HepG2 (cell line): ENCODE data around the gene NFS1. TPM values are rescaled to one million over a fixed set of nuclear protein-coding genes. Genes with fewer than 3 reads are reported as not detected.

Experiments
- ARID2 ChIP-seq: sonication (generic); formaldehyde crosslinking; IDR thresholded peaks from 2 replicates; pipeline ENCODE4 v1.8.1; 2022; ENCODE audit warnings: mild to moderate bottlenecking, missing genetic modification reagents, borderline replicate concordance
- ATF1 ChIP-seq: IDR thresholded peaks from 2 replicates; pipeline ENCODE4 v1.6.1; 2016; ENCODE audit warnings: mild to moderate bottlenecking, control low read depth
- GMEB2 ChIP-seq: IDR thresholded peaks from 2 replicates; pipeline ENCODE4 v1.6.1; 2016; ENCODE audit warnings: missing biosample characterization, missing genetic modification reagents, low read depth
- HNRNPLL ChIP-seq: fragments of 200-400 bp; formaldehyde crosslinking; IDR thresholded peaks from 2 replicates; pipeline ENCODE4 v1.6.1; 2017; ENCODE audit warnings: mild to moderate bottlenecking, low read depth, low read length; ENCODE audit not compliant: poor library complexity, severe bottlenecking
- HNRNPUL1 ChIP-seq: fragments of 200-400 bp; formaldehyde crosslinking; IDR thresholded peaks from 2 replicates; pipeline ENCODE4 v1.6.1; 2017; ENCODE audit warnings: low read depth, mild to moderate bottlenecking, low read length, moderate library complexity
- KMT2B ChIP-seq: IDR thresholded peaks from 2 replicates; pipeline ENCODE4 v1.6.1; 2016; ENCODE audit warnings: missing genetic modification reagents, missing compliant biosample characterization
- PHF21A ChIP-seq: sonication (generic); formaldehyde crosslinking; IDR thresholded peaks from 2 replicates; pipeline ENCODE4 v1.5.0; 2020; ENCODE audit warnings: mild to moderate bottlenecking, missing genetic modification reagents
- RFXANK ChIP-seq: IDR thresholded peaks from 2 replicates; pipeline ENCODE4 v1.6.1; 2016
- SMAD1 ChIP-seq: sonication (generic); formaldehyde crosslinking; IDR thresholded peaks from 2 replicates; pipeline ENCODE4 v1.4.0; 2020; ENCODE audit warnings: missing genetic modification reagents, low read depth, mild to moderate bottlenecking, borderline replicate concordance
- SOX5 ChIP-seq: IDR thresholded peaks from 2 replicates; pipeline ENCODE4 v1.6.1; 2016; ENCODE audit warnings: borderline replicate concordance
- STAG1 ChIP-seq: sonication (generic); formaldehyde crosslinking; IDR thresholded peaks from 2 replicates; pipeline ENCODE4 v1.4.0; 2020; ENCODE audit warnings: missing genetic modification reagents
- TOE1 ChIP-seq: sonication (generic); formaldehyde crosslinking; IDR thresholded peaks from 2 replicates; pipeline ENCODE4 v1.4.0; 2020; ENCODE audit warnings: mild to moderate bottlenecking, missing genetic modification reagents
- ZNF3 ChIP-seq: IDR thresholded peaks from 2 replicates; pipeline ENCODE4 v1.7.0; 2017; ENCODE audit warnings: inconsistent platforms
- ZNF501 ChIP-seq: sonication (generic); formaldehyde crosslinking; IDR thresholded peaks from 2 replicates; pipeline ENCODE4 v1.5.1; 2020; ENCODE audit warnings: mild to moderate bottlenecking, moderate library complexity, missing genetic modification reagents
- polyA plus RNA-seq, 8 experiments: library from polyadenylated mRNA; depleted of rRNA in 3 of 8; stranded (reverse) in 7 of 8; unstranded in 1 of 8; fragments of >200 nt; fragmentation: Illumina TruSeq in 4 of 8; extraction: Trizol in 4 of 8; gene quantifications; 2 replicates each; pipeline versions ENCODE4 v1.2.1 to v1.2.3, GENCODE V29; 2011 to 2016; ENCODE audit warnings: low read depth in 4 of 8, missing spikeins in 1 of 8, mixed read lengths in 1 of 8; ENCODE audit not compliant: insufficient read depth in 1 of 8
- total RNA-seq, 5 experiments: library from RNA; depleted of rRNA; stranded (reverse); fragments of >200 nt; fragmentation: Illumina TruSeq; extraction: Trizol; gene quantifications; 2 replicates each; pipeline ENCODE4 v1.2.3, GENCODE V29; 2016; ENCODE audit warnings: low read depth in 1 of 5
- TF ChIP-seq, protein P1 (sequence below): IDR thresholded peaks from 2 replicates; pipeline ENCODE4 v1.6.1; 2012; ENCODE audit warnings: low read length, improper control_type of control experiment
- TF ChIP-seq, protein P2 (sequence below): sonication (generic); formaldehyde crosslinking; IDR thresholded peaks from 2 replicates; pipeline ENCODE4 v1.8.0; 2022; ENCODE audit warnings: missing genetic modification reagents, mild to moderate bottlenecking, moderate library complexity, borderline replicate concordance
- TF ChIP-seq, protein P3 (sequence below), 2 experiments: sonication (generic) in 1 of 2; formaldehyde crosslinking in 1 of 2; IDR thresholded peaks; 2 replicates each; pipeline versions ENCODE4 v1.4.0 to v1.6.1; 2018 to 2020; ENCODE audit warnings: missing genetic modification reagents in 2 of 2, borderline replicate concordance in 1 of 2, low read depth in 1 of 2, mild to moderate bottlenecking in 1 of 2, missing biosample characterization in 1 of 2

The NFS1 gene
- total and polyA plus RNA-seq, 2 of the 13 experiments (the other 11 are each of a cell fraction or from before 2014, with no cell fraction given): 65.9 to 88.1 TPM

GRCh38 chr20:35702051-35702823, 3.1 kb upstream of the NFS1 start (continued):
- TF ChIP-seq, protein P1, sequence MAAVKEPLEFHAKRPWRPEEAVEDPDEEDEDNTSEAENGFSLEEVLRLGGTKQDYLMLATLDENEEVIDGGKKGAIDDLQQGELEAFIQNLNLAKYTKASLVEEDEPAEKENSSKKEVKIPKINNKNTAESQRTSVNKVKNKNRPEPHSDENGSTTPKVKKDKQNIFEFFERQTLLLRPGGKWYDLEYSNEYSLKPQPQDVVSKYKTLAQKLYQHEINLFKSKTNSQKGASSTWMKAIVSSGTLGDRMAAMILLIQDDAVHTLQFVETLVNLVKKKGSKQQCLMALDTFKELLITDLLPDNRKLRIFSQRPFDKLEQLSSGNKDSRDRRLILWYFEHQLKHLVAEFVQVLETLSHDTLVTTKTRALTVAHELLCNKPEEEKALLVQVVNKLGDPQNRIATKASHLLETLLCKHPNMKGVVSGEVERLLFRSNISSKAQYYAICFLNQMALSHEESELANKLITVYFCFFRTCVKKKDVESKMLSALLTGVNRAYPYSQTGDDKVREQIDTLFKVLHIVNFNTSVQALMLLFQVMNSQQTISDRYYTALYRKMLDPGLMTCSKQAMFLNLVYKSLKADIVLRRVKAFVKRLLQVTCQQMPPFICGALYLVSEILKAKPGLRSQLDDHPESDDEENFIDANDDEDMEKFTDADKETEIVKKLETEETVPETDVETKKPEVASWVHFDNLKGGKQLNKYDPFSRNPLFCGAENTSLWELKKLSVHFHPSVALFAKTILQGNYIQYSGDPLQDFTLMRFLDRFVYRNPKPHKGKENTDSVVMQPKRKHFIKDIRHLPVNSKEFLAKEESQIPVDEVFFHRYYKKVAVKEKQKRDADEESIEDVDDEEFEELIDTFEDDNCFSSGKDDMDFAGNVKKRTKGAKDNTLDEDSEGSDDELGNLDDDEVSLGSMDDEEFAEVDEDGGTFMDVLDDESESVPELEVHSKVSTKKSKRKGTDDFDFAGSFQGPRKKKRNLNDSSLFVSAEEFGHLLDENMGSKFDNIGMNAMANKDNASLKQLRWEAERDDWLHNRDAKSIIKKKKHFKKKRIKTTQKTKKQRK: no peak
- TF ChIP-seq TOE1 (CRISPR knock-in tag) (no peak; the same call in 1 of the 2 replicates), PHF21A (CRISPR knock-in tag) (no peak), SOX5 (CRISPR knock-in tag) (no peak), HNRNPUL1 (no peak), RFXANK (CRISPR knock-in tag) (no peak), HNRNPLL (no peak), ZNF3 (0 out of 2 replicates have a peak, but pooled peaks have one; percentile 27), ATF1 (CRISPR knock-in tag) (no peak), KMT2B (CRISPR knock-in tag) (no peak; the same call in 1 of the 2 replicates), STAG1 (no peak), ARID2 (CRISPR knock-in tag) (peak; percentile 76), SMAD1 (CRISPR knock-in tag) (no peak), ZNF501 (CRISPR knock-in tag) (0 out of 2 replicates have a peak, but pooled peaks have one; percentile 43), GMEB2 (no peak; the same call in 1 of the 2 replicates)
- TF ChIP-seq, protein P2, sequence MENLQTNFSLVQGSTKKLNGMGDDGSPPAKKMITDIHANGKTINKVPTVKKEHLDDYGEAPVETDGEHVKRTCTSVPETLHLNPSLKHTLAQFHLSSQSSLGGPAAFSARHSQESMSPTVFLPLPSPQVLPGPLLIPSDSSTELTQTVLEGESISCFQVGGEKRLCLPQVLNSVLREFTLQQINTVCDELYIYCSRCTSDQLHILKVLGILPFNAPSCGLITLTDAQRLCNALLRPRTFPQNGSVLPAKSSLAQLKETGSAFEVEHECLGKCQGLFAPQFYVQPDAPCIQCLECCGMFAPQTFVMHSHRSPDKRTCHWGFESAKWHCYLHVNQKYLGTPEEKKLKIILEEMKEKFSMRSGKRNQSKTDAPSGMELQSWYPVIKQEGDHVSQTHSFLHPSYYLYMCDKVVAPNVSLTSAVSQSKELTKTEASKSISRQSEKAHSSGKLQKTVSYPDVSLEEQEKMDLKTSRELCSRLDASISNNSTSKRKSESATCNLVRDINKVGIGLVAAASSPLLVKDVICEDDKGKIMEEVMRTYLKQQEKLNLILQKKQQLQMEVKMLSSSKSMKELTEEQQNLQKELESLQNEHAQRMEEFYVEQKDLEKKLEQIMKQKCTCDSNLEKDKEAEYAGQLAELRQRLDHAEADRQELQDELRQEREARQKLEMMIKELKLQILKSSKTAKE (CRISPR knock-in tag): no peak
- TF ChIP-seq, protein P3, sequence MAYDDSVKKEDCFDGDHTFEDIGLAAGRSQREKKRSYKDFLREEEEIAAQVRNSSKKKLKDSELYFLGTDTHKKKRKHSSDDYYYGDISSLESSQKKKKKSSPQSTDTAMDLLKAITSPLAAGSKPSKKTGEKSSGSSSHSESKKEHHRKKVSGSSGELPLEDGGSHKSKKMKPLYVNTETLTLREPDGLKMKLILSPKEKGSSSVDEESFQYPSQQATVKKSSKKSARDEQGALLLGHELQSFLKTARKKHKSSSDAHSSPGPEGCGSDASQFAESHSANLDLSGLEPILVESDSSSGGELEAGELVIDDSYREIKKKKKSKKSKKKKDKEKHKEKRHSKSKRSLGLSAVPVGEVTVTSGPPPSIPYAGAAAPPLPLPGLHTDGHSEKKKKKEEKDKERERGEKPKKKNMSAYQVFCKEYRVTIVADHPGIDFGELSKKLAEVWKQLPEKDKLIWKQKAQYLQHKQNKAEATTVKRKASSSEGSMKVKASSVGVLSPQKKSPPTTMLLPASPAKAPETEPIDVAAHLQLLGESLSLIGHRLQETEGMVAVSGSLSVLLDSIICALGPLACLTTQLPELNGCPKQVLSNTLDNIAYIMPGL (CRISPR knock-in tag; IDR thresholded peaks at IDR 0.05; ENCODE audit: borderline replicate concordance in 1 of 2, low read depth in 1 of 2): no peak
